Stimulated activated CD4-positive, alpha-beta T cell treated with anti-CD3 and anti-CD28 coated beads, TNF-alpha, amount 100 ng/mL, for 48 hours (primary cell): ENCODE results near the gene JAK1.

Experiments used
- DNase-seq, 3 donors: peaks; one replicate each; pipeline ENCODE4 v3.0.0-alpha.2; 2020; ENCODE audit warnings: low read depth in 3 of 3

The JAK1 gene

DNA sequence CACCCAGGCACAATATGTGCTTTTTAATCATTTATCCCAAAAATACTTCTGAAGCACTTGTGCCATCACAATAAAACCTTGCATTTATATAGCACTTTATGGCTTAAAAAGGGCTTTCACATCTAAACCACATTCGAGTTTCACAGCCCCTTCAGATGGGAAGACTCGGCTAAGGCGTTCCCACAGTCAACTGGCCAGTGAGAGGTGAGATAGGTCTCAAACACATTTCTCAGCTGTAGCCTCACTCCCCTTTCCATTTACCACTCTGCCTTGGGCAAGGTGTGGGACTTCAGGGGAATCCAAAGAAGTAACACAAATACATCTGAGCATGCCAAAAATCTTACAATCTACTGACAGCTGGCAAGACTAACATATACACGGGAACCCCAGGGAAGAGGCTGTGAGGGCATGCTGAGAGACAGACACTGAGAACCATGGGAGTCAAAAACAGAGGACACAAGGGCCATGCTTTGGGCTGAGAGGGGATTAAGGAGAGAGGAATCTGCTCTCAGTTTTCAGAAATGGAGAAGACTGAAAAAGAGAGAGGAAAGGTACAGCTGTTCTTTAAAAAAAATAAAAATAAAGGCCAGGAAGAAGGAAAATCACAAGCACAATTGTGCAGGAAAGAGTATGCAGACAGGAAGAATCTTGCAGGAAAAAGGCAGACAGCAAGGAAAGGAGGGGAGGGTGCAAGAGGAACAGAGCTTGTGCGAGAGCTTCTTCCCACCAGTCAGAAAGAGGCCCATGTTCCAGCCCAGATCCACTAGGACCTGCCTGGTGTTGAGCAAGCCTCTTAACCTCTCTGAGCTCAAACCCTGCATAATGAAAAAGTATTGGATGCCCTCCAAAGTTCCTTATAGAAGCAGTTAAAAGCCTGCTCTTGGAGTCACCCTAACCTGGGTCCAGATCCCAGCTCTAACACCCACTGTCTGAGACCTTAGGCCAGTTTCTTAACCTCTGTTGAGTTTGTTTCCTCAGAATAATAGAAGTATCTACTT, 73.5 kb downstream of the JAK1 start:
- no peak for DNase-seq

- DNase-seq, result no peak
Measured at GRCh38 chr1:64891448-64891825, 74.9 kb downstream of the JAK1 start.

DNA sequence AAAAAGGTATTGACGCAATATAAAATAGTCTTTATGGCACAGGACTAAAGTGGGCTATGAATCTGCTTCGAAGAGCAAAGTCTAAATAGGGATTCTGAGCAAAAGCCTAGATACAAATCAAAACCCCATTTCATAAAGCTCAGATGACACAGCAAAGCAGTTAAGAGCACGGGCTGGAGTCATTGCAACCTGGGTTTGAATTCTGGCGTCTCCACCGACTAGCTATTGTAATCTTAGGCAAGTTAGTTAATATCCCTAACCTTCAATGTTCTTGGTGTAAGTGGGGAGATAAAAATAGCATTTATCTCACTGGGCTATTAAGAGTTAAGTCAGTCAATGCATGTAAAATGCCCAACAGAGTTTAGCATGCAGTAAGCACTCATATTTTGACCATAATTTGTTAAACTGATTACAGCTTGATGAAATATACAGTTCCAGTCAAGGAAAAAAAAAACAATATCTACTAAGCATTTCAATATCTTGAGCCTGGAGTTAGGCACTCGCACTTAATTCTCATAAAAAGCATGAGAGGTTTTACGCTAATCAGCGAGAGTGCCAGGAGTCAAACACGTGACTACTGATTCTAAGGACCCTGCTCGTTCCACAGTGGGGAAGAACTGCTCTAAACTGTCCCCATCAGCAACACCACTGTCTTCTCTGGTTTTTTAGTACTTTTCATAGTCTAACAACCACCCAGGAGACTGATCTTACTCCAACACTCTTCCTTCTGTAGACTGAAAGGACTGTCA, 75.5 kb downstream of the JAK1 start:
- DNase-seq, result no peak

DNA sequence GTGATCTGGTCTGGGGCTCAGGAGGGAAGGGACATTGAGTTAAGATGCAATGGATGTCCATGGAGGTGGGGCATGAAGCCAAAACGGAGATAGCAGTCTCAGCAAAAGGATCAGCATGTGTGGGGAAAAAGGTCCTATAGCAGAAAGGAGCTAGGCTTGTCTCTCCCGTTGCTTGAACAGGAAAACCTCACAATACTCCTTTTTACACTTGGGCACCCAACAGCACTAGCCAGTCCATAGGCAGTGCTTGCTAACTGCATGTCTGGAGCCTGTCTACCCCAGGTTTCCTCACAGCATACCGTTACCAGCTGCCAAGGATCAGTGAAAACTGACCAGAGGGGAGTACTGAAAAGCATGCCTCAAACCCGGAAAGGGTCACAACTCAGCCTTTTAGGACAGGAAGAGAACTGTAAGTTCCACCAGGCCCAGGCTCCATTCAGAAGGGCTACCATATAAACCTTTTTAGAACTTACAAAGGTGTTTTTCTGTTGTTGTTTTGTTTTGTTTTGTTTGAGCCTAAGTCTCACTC, 78.6 kb downstream of the JAK1 start:
- DNase-seq, result no peak

GRCh38 chr1:64886877-64887276, 79.5 kb downstream of the JAK1 start:
- no peak for DNase-seq

GRCh38 chr1:64885648-64886047, 80.7 kb downstream of the JAK1 start:
- no peak for DNase-seq

- DNase-seq, result no peak
Measured at GRCh38 chr1:64884261-64885040, 81.9 kb downstream of the JAK1 start.

GRCh38 chr1:64882574-64883255, 83.6 kb downstream of the JAK1 start:
- DNase-seq, result no peak

GRCh38 chr1:64881281-64881680, 85.1 kb downstream of the JAK1 start:
- DNase-seq, result no peak

DNA sequence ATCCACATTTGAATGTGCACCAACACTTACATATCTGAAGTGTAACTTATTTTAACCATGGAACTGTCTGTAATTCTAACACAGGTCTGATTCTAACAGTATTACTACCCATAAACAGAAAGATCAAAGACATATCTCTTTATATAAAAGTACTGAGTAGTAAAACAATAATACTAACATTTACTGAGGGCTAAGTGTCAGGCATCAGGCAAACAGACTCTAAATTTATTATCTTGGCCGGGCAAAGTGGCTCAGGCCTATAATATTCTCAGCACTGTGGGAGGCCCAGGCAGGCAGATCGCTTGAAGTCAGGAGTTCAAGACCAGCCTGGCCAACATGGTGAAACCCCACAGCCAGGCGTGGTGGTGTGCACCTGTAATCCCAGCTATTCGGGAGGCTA, 85.9 kb downstream of the JAK1 start:
- no peak for DNase-seq

- DNase-seq, result no peak
Measured at GRCh38 chr1:64878931-64879611, 87.3 kb downstream of the JAK1 start.

GRCh38 chr1:64878090-64878489, 88.3 kb downstream of the JAK1 start:
- no peak for DNase-seq

GRCh38 chr1:64877598-64877997, 88.8 kb downstream of the JAK1 start:
- no peak for DNase-seq

DNA sequence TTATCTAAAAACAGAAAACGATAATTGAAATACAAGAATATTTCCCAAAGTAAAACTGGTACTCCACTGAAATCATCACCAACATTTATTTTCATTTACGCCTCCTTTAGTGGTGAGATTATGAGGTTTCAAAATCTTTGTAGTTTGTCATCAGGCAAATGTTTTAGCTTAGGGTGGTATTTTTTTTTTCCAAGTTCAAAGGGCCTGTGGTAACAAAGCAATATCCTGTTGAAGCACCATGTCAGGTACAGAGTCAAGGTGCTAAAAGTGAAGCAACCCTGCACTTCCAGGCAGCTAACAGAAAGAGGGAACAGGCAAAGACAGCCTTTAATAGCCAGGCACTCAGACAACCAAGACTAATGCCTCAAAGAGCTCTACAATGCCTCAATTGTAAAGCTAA, 89.2 kb downstream of the JAK1 start:
- no peak for DNase-seq

DNA sequence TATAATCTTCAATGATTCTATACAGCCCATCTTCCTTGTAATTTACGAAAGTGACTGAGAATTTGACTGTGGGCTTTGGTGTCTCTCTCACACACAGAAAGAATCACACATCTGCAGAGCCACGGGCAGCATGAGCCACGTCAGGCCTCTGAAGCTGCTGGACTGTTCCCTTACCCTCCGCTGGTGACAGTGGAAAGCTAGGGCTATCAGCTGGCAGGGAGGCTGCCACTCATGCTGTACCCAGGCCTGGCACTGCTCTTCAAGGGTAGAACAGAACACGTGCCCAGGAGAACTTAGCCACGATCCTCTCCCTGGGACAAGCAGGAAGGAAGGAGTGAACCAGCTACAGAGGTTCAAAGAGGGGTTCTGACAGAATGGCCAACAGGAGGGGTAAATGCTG, 90.7 kb downstream of the JAK1 start:
- DNase-seq, result no peak

DNA sequence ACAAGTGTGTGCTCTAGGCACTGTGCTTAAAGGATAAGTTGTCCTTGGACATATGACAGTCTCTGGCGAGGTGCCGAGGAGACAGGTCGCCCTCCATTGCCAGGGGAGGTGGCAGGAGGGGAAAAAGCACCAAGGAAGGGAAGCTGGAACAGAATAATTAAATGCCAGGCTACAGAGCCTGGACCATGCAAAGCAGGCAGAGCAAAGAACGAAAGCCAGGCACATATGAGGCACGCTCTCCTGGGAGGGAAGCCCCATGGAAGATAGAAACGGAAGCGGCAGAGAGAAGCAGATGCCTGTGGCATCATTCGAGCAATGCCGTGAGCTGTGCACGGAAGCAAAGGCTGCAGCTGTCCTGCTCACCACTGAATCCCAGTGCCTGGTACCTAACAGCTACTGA, 91.2 kb downstream of the JAK1 start:
- DNase-seq, result no peak

DNA sequence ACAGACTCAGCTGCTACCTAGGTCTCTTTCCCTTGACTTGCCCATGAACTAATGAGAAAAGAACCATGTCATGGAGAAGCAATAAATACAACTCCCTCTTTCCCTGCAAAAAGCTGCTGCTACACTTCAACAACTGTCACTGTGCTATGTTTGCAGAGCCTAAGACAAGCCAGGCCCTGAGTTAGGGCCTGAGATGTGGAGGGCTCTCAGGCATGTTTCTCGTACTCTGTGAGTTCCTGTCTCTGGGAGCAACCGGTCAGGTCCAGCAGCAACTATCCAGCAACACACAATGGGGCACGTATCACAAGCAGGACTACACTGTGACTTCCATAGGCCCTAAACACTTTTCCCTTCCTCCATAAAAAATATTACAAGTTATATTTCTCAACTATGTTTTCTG, 91.7 kb downstream of the JAK1 start:
- no peak for DNase-seq

DNA sequence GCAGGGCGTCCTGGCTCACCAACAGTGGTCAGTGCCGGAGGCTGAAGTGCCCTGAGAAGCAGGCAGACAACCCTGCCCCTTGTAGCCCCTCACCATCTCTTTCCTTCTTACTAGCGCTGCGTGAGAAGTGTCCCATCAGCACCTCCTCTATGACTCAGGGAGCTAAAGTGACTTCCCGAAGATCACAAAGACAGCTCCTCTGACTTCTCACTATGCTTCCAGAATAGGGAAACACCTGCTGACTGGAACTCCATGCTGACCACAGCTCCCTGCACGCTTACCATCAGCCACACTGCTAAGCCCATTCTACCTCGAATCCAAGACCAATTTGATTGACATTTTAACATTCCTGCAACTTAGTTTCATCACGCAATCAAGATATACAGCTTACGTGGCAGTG, 92.8 kb downstream of the JAK1 start:
- no peak for DNase-seq

DNA sequence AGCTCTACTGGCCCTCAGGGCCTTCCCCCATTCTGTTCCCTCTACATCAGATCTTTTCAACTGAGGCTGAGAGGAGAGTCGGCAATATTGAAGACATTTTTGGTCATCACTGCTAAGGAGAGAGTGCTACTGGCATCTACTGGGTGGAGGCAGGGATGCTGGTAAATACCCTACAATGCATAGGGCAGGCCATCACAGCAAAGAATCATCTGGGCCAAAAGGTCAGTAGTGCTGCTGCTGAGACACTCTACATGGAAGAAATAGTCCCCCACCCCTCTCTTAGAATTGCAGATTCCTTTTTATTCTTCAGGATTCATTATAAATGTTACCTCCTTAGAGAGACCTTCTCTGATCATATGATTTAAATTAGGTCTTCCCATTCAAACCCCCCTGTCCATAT, 94.3 kb downstream of the JAK1 start:
- no peak for DNase-seq

DNA sequence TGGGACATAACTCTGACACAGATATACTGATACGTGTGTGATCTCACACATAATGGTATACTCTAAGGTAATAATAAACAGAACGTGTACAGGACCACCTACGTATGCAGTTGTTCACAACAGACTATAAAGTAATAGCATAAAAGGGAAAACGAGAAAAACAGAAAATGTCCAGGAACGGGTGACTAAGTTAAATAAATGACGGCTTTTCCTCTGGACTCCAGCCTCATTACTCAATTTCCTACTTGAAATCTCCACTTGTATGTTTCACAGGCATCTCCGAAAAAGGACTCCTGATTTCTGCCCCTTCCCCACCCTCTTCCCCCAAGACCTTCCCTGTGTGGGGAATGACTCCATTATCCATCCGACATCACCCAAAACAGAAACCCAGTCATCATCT, 95.1 kb downstream of the JAK1 start:
- no peak for DNase-seq

GRCh38 chr1:64867266-64867665, 99.1 kb downstream of the JAK1 start:
- no peak for DNase-seq
